HG02852 (cell line): ENCODE data around the gene PDP2.
"Not testable (repeated sequence)": the region's sequence is repeated elsewhere in the genome, so short reads cannot be mapped to it uniquely, and the experiment has no call there.

ENCODE experiments used
- ATAC-seq: cut with Tn5 transposase; IDR thresholded peaks from one replicate; pipeline ENCODE4 v1.9.1; 2021; ENCODE audit warnings: mild to moderate bottlenecking, moderate library complexity; ENCODE audit not compliant: unreplicated experiment

The PDP2 gene

GRCh38 chr16:66851166-66851964 lies 28.9 kb upstream of the PDP2 start:
- ATAC-seq = no peak

- ATAC-seq = no peak
Observed at GRCh38 chr16:66853261-66854139, 26.8 kb upstream of the PDP2 start.

GRCh38 chr16:66856184-66856730 lies 24.1 kb upstream of the PDP2 start:
- ATAC-seq = no peak

- no peak for ATAC-seq
Observed at GRCh38 chr16:66856801-66857200, 23.5 kb upstream of the PDP2 start.

- no peak for ATAC-seq
Observed at GRCh38 chr16:66857437-66857836, 22.9 kb upstream of the PDP2 start.

GRCh38 chr16:66858740-66859396 lies 21.4 kb upstream of the PDP2 start:
- ATAC-seq = no peak

- ATAC-seq = no peak
Observed at GRCh38 chr16:66859397-66860068, 20.8 kb upstream of the PDP2 start.

GRCh38 chr16:66862023-66862520 lies 18.2 kb upstream of the PDP2 start:
- no peak for ATAC-seq

- no peak for ATAC-seq
Observed at GRCh38 chr16:66863707-66864106, 16.6 kb upstream of the PDP2 start.

- no peak for ATAC-seq
Observed at GRCh38 chr16:66869424-66869823, 10.9 kb upstream of the PDP2 start.

GRCh38 chr16:66871363-66871762 lies 9.0 kb upstream of the PDP2 start:
- not testable (repeated sequence) for ATAC-seq

- no peak for ATAC-seq
Observed at GRCh38 chr16:66871840-66872239, 8.5 kb upstream of the PDP2 start.

GRCh38 chr16:66872559-66872942 lies 7.8 kb upstream of the PDP2 start:
- ATAC-seq = no peak

GRCh38 chr16:66872943-66873684 lies 7.2 kb upstream of the PDP2 start:
- ATAC-seq = peak; percentile 89

- no peak for ATAC-seq
Observed at GRCh38 chr16:66873685-66874055, 6.6 kb upstream of the PDP2 start.

GRCh38 chr16:66874079-66874775 lies 6.1 kb upstream of the PDP2 start:
- no peak for ATAC-seq

GRCh38 chr16:66878067-66878466 lies 2.2 kb upstream of the PDP2 start:
- ATAC-seq = no peak

- ATAC-seq = peak; percentile 4
Observed at GRCh38 chr16:66881014-66881417, 701 bp downstream of the PDP2 start.

GRCh38 chr16:66881560-66881959 lies 1.2 kb downstream of the PDP2 start:
- ATAC-seq = no peak
